ENCODE data around the gene PHC3.

PHC3 gene

DNA sequence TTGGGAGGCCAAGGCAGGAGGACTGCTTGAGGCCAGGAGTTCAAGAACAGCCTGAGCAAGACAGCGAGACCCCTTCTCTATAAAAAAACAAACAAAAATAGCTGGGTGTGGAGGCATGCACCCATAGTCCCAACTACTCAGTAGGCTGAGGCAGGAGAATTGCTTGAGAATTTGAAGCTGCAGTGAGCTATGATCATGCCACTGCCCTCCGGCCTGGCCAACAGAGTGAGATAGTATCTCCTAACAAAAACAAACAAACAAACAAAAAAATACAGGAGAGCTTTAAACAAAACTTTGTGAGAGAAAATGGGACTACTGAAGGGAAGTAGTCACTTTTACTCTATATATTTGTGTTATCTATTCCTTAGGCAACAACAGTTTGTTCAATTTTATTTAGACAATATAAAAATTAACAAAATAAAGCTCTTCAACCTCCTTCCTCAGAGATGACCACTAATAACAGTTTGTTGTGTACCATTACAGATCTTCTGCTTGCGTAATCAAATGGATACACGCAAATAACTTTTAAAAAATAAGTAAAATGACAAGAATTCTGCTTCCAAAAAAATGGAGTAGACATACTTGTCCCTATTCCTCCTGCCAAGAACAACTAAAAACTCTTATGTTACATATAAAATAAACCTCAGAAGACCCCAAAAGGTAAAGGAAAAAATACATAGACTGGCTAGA is 17.4 kb downstream of the PHC3 start:
- TF ChIP-seq CTCF (IDR thresholded peaks at IDR 0.05; ENCODE audit: insufficient read depth, low read depth, low read length, missing control alignments): no peak
- no peak overlapping the region for H3K4me3 ChIP-seq (ENCODE audit: low read depth, low read length)
- DNase-seq (ENCODE audit: low read depth): no peak

- H3K4me3 ChIP-seq (ENCODE audit: low read depth, low read length): no peak overlapping the region
- DNase-seq (ENCODE audit: low read depth): no peak
- no peak for TF ChIP-seq CTCF (IDR thresholded peaks at IDR 0.05; ENCODE audit: insufficient read depth, low read depth, low read length, missing control alignments)
Observed at GRCh38 chr3:170162630-170163029, 18.9 kb downstream of the PHC3 start.

- no peak overlapping the region for H3K4me3 ChIP-seq (ENCODE audit: low read depth, low read length)
- TF ChIP-seq CTCF (IDR thresholded peaks at IDR 0.05; ENCODE audit: insufficient read depth, low read depth, low read length, missing control alignments): no peak
- DNase-seq (ENCODE audit: low read depth): no peak
Observed at GRCh38 chr3:170162052-170162451, 19.5 kb downstream of the PHC3 start.

DNA sequence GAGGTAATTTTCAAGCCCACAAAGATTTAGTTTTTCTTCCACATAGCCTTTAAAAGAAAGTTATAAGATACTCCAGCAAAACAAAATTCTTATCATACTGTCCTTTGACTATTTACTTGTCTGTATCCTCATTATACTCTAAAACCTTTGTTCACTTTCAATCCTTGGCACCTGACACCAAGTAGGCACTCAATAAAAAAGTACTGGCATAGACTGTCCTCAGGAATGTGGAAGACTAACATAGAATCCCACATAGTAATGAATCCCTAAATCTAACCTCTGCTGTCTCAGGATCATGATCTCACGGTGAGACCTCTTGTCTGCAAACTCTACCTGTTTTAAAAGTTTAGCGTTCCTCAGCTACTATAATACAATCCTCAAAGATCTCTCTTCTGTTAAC is 21.6 kb downstream of the PHC3 start:
- no peak for TF ChIP-seq CTCF (IDR thresholded peaks at IDR 0.05; ENCODE audit: insufficient read depth, low read depth, low read length, missing control alignments)
- DNase-seq (ENCODE audit: low read depth): no peak
- H3K4me3 ChIP-seq (ENCODE audit: low read depth, low read length): no peak overlapping the region

DNA sequence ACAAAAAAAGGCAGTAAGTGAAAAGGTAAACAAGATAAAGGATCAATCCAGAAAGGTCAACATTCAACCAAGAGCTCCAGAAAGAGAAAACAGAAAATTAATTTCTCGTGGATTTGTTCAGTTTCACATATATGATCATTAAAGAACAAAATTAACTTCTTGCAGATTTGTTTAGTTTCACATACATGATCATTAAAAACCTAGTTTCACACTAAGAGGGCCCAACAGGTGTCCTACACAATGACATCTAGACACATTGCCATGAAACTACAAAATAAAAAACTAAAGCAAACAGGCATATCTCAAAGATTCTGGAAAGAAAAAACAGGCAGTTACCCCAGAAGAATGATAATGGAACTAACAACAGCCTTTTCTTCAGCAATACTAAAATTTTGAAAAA is 22.1 kb downstream of the PHC3 start:
- peak; percentile 42 for DNase-seq (ENCODE audit: low read depth)
- TF ChIP-seq CTCF (IDR thresholded peaks at IDR 0.05; ENCODE audit: insufficient read depth, low read depth, low read length, missing control alignments): no peak
- no peak overlapping the region for H3K4me3 ChIP-seq (ENCODE audit: low read depth, low read length)

DNA sequence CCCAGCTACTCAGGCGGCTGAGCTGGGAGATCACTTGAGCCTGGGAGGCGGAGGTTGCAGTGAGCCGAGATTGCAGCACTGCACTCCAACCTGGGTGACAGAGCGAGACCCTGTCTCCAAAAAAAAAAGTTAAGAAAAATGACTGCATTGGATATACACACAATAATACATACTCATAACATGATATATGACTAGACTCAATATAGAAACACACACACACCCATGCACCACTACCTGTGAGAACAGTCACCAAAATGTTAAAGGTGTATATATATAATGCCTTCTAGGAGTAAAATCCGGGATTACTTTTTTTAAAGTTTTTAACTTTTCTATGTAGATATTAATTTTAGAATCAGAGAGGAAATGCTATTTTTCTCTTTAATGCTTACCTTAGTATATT is 25.9 kb downstream of the PHC3 start:
- TF ChIP-seq CTCF (IDR thresholded peaks at IDR 0.05; ENCODE audit: insufficient read depth, low read depth, low read length, missing control alignments): no peak
- DNase-seq (ENCODE audit: low read depth): no peak
- H3K4me3 ChIP-seq (ENCODE audit: low read depth, low read length): no peak overlapping the region

DNA sequence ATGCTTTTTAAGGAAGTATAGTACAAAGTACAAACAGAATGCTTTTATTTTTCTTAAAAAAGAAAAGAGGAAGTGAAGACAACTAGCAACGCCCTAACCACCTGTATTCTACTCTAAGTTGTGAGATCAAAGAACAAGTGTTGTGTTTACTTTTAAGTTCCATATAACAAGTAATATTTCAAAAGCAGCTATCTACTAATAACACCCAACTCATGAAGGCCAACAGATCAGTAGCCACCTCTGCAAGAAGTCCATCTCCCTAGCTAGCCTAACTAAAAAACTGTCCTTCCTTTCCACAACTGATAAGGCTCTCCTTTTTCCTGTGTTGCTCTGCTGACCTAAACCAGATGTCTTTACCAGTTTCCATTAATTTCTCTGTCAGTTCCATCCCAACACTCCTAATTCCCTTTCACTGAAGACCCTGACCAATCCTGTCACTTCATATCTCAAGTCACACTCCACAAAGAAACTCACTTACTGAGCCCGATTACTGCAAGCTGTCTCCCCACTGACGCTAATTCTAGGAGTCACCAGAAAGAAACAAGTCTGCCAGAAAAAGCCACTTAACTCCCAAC is 26.9 kb downstream of the PHC3 start:
- peak; percentile 73 for DNase-seq (ENCODE audit: low read depth)
- no peak for TF ChIP-seq CTCF (IDR thresholded peaks at IDR 0.05; ENCODE audit: insufficient read depth, low read depth, low read length, missing control alignments)
- H3K4me3 ChIP-seq (ENCODE audit: low read depth, low read length): peak overlapping the region; percentile 15; the same call in 1 of the 2 replicates
